ENCODE results near the gene CCDC15.

- TF ChIP-seq CTCF (IDR thresholded peaks at IDR 0.05), result no peak
- no peak for TF ChIP-seq POLR2A (IDR thresholded peaks at IDR 0.05)
Measured at GRCh38 chr11:124950601-124951330, 3.2 kb upstream of the CCDC15 start.

All from vagina (tissue), 2 donors.